ENCODE measurements around the gene ATOSB. TPM values are rescaled to one million over a fixed set of nuclear protein-coding genes. Genes with fewer than 3 reads are reported as not detected.
A peak's percentile ranks its signal among the peaks of the same experiment; 100 is the strongest.
"Not testable (repeated sequence)": the region's sequence is repeated elsewhere in the genome, so short reads cannot be mapped to it uniquely, and the experiment has no call there.

Gene ATOSB
- total and polyA plus RNA-seq, 9 donors: 2.5 to 12.2 (median 7.1) TPM

DNA sequence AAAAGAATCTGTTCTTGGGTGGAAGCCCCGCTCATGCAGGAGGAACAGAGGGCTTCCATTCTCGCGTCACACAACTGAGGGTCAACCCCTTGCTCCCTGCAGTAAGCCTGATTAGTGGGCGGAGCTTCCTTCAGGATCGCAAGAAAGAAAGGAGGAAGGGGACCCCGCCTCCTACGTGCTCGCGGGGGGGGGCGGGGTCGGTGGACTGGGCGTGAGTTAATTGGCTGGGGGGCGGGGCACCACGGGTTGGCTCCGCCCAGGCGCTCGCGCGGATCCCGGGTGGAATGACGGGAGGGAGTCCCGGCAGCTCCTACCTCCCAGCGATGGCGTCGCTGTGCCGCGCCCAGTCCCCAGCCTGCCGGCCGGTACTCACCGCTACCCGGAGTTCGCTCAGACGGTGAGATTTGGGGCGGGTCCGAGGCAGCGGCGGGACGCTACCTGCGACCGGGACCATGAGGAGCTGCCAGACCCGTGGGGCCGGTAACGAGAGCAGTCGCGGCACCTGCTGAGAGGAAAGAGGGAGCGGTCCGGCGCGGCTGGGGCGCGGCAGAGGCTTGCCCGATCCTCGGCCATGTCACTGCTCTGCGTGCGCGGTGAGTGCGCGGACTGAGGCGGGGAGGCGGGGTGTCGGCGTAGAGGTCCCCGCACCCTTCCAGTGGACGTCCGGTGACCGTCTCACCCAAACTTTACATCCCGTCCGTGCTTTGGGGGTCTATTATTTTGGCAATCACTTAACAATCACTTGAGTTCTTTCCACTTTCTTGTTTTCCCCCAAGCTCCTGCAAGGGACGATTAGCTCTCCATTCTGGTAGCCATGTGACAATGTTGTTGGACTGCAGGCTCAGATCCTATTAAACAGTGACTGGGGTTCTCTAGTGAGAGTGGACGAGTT lies 46.3 kb upstream of the ATOSB start, which contains the start of gene UNC13B:
Gene UNC13B, plus strand, starts transcription at position 297 of the 892 bp plus-strand sequence. Its CDS starts 275 bp downstream, at position 572.
- H3K4me3 ChIP-seq: peak within 1 kb of the TSS; percentile 88
- H3K27ac ChIP-seq: peak within 1 kb of the TSS; percentile 55 to 75
- H3K4me1 ChIP-seq (ENCODE audit: insufficient read depth): peaks cover 5% of the 10 kb centered on the region
- TF ChIP-seq POLR2A (IDR thresholded peaks at IDR 0.05) (peak; percentile 61), EP300 (IDR thresholded peaks at IDR 0.05) (no peak)
- TF ChIP-seq, protein P1, sequence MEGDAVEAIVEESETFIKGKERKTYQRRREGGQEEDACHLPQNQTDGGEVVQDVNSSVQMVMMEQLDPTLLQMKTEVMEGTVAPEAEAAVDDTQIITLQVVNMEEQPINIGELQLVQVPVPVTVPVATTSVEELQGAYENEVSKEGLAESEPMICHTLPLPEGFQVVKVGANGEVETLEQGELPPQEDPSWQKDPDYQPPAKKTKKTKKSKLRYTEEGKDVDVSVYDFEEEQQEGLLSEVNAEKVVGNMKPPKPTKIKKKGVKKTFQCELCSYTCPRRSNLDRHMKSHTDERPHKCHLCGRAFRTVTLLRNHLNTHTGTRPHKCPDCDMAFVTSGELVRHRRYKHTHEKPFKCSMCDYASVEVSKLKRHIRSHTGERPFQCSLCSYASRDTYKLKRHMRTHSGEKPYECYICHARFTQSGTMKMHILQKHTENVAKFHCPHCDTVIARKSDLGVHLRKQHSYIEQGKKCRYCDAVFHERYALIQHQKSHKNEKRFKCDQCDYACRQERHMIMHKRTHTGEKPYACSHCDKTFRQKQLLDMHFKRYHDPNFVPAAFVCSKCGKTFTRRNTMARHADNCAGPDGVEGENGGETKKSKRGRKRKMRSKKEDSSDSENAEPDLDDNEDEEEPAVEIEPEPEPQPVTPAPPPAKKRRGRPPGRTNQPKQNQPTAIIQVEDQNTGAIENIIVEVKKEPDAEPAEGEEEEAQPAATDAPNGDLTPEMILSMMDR (IDR thresholded peaks at IDR 0.05): peak in 1 of 3 donors; percentile 14
- no peaks in the 10 kb centered on the region for H3K9me3 ChIP-seq
- no peaks in the 10 kb centered on the region for H3K27me3 ChIP-seq
- intact Hi-C loops (cut with DNase I): loop anchor here in 1 of 4 donors (10.0 kb wide), 1 partner anchor 267 kb away; a partner anchor contains a TSS
- peak; percentile 91 to 97 (median 96) for DNase-seq
- 0 to 1% (median 1%) methylated on average over 53 to 70 of the region's 70 CpGs for WGBS, 3 donors
- no peaks in the 10 kb centered on the region for H3K36me3 ChIP-seq

DNA sequence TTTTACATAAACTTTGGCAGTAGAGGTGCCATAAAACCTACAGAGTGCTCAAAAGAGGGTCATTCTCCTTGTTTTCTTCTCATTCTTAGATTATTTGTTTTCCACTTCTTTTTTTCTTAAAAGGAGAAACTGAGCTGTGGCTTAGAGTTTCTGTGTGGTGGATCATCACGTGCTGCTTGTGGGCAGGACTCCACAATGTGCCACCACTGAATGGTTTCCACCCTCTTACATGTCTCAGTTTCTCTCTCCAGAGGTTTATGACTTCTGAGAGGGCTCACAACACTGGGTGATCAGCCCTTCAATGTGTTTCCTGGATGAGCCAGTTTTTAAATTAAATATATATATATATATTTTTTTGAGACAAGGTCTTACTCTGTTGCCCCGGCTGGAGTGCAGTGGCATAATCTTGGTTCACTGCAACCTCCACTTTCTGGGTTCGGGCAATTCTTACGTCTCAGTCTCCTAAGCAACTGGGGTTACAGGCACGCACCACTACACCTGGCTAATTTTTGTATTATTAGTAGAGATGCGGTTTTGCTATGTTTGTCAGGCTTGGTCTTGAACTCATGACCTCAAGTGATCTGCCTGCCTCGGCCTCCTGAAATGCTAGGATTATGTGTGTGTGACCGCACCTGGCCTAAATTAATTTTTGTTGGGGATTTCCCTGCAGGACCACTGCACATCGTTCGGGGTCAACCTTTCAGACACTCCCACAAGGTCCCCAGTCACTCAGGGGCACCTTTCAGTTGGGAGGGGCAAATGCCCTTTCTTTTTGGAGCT lies 43.0 kb upstream of the ATOSB start:
- no peaks in the 10 kb centered on the region for H3K36me3 ChIP-seq
- WGBS, 3 donors: 78 to 88% (median 88%) methylated on average over 10 of the region's 10 CpGs
- H3K4me3 ChIP-seq: no peak overlapping the region
- no peak for DNase-seq
- peaks cover 5% of the 10 kb centered on the region for H3K4me1 ChIP-seq (ENCODE audit: insufficient read depth)
- intact Hi-C loops (cut with DNase I): no loop called here
- TF ChIP-seq POLR2A (IDR thresholded peaks at IDR 0.05) (no peak), EP300 (IDR thresholded peaks at IDR 0.05) (no peak)
- TF ChIP-seq, protein P1 (IDR thresholded peaks at IDR 0.05): no peak
- no peaks in the 10 kb centered on the region for H3K27me3 ChIP-seq
- no peak overlapping the region for H3K27ac ChIP-seq
- no peaks in the 10 kb centered on the region for H3K9me3 ChIP-seq

DNA sequence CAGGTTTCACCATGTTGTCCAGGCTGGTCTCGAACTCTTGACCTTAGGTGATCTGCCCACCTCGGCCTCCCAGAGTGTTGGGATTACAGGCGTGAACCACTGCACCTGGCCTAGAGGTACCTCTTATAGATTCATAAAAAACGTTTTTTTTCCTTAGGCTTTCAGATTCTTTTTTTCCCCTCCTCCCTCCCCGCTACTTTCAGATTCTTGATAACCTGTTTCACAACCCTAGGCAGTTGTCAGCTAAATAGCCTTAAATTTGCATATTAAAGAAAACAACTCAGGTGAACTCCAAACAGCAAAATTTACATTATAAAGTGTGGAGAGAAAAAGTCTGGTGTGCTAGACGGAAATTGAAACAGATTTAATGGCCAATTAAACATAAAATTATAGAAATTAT lies 42.2 kb upstream of the ATOSB start:
- H3K36me3 ChIP-seq; DNase-seq; H3K4me1 ChIP-seq (ENCODE audit: insufficient read depth); H3K9me3 ChIP-seq; H3K4me3 ChIP-seq; H3K27me3 ChIP-seq; H3K27ac ChIP-seq; intact Hi-C loops (cut with DNase I): not testable (repeated sequence)
- 53 to 55% (median 55%) methylated on average over 6 of the region's 6 CpGs for WGBS, 3 donors

DNA sequence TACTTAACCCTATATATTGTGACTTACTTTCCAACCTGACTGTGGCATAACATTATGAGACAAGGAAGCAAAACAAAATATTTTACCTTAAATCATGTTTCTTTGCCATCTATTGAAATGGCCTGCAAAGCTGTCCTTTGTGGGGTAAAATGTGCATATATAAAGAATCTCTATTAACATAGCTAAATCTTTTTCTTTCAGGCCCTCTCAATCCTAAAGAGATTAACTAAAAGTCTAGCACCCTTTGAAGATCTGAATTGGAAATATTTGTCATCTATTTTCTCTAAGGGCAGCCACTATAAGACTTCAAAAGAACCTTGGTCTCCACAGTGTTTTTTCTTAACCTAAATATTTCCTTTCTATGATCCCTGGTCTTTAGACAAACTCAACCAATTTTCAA lies 41.1 kb upstream of the ATOSB start:
- Histone ChIP-seq H3K4me1 (ENCODE audit: insufficient read depth) (no peaks in the 10 kb centered on the region), H3K27me3 (no peaks in the 10 kb centered on the region), H3K9me3 (no peaks in the 10 kb centered on the region), H3K4me3 (no peak overlapping the region), H3K27ac (no peak overlapping the region), H3K36me3 (no peaks in the 10 kb centered on the region)
- intact Hi-C loops (cut with DNase I): no loop called here
- no peak for DNase-seq
- TF ChIP-seq, protein P1 (IDR thresholded peaks at IDR 0.05): no peak
- TF ChIP-seq POLR2A (IDR thresholded peaks at IDR 0.05): no peak
- TF ChIP-seq EP300 (IDR thresholded peaks at IDR 0.05): no peak

Data from ovary (tissue), 9 donors.